Psoas muscle (tissue), 8 donors: ENCODE results near the gene TRIM71. TPM values are rescaled to one million over a fixed set of nuclear protein-coding genes. Genes with fewer than 3 reads are reported as not detected.
"Not testable (repeated sequence)": the region's sequence is repeated elsewhere in the genome, so short reads cannot be mapped to it uniquely, and the experiment has no call there.

ENCODE experiments used
- ATAC-seq, 4 donors: fragments of 200-7000 bp; cut with Tn5 transposase; one replicate each; pipeline ENCODE4 v1.9.1; 2020; ENCODE audit warnings: moderate library complexity in 3 of 4, mild to moderate bottlenecking in 2 of 4
- DNase-seq, 2 donors: peaks; one replicate each; pipeline ENCODE4 v3.0.0-alpha.2; 2020
- H3K27ac ChIP-seq: fragments of 200-600 bp; one replicate; pipeline ENCODE4 v1.8.0; 2022
- H3K27me3 ChIP-seq, 3 donors: fragments of 200-600 bp in 1 of 3; one replicate each; pipeline versions ENCODE4 v1.6.1 to v1.8.0; 2013 to 2022; ENCODE audit warnings: low read length in 2 of 3, mild to moderate bottlenecking in 2 of 3, moderate library complexity in 1 of 3; ENCODE audit not compliant: insufficient read depth in 3 of 3
- H3K36me3 ChIP-seq, 2 donors: fragments of 200-600 bp in 1 of 2; one replicate each; pipeline versions ENCODE4 v1.6.1 to v1.8.0; 2013 to 2022; ENCODE audit warnings: low read depth in 1 of 2, mild to moderate bottlenecking in 1 of 2, moderate library complexity in 1 of 2; ENCODE audit not compliant: insufficient read depth in 1 of 2
- H3K4me1 ChIP-seq: fragments of 200-600 bp; one replicate; pipeline ENCODE4 v1.8.0; 2022
- H3K4me3 ChIP-seq: fragments of 200-600 bp; one replicate; pipeline ENCODE4 v1.8.0; 2022; ENCODE audit warnings: mild to moderate bottlenecking
- H3K9me3 ChIP-seq: fragments of 200-600 bp; one replicate; pipeline ENCODE4 v1.8.0; 2022
- CTCF ChIP-seq: fragments of 200-600 bp; IDR thresholded peaks from one replicate; pipeline ENCODE4 v1.8.0; 2022; ENCODE audit warnings: antibody characterized with exemption
- WGBS, 3 donors: extraction: QIAGEN DNeasy Blood & Tissue Kit; methylation state at CpG; one replicate each; pipeline versions ENCODE4 v1.1.6 to v1.1.7; 2013; 5-methylcytosine and 5-hydroxymethylcytosine counted together
- intact Hi-C, 2 donors: fragments of 100-400 bp; cut with DNase I; formaldehyde crosslinking; loops; one replicate each; pipeline versions ENCODE4 v1.11.0 to v1.14.2; 2022
- polyA plus RNA-seq, 3 donors: library from polyadenylated mRNA; stranded (reverse); fragments of 200-250 nt; gene quantifications; one replicate each; pipeline ENCODE4 v1.2.3, GENCODE V29; 2013
- total RNA-seq, 4 donors: library from RNA; stranded (reverse); fragmentation: NEBNext Ultra II Directional in 2 of 4; extraction: Animal tissue kit (Norgen Biotek cat#: 25700) in 2 of 4; gene quantifications; one replicate each; pipeline versions ENCODE4 v1.2.1 to v1.2.4, GENCODE V29; 2021 to 2023
- donor health status: healthy with polysubstance abuse.
- donor health status: DM: no; HTN: no; CAD: no; lungs with moderate emphysema.
- donor health status: Bipolar disorder and iron deficiency.
- donor health status: healthy.
- donor health status: DM: yes; HTN: yes; CAD: no.
- donor health status: DM: no; HTN: no; CAD: no.
- donor health status: DM: no; HTN: no; CAD: no.
- donor health status: DM: yes; HTN: yes; CAD: no.

TRIM71 gene
- total and polyA plus RNA-seq, 7 donors = 0.01 TPM; not detected in 6

- DNase-seq (peak; percentile 75 to 84), ATAC-seq (peak; percentile 91 to 98 (median 94))
- intact Hi-C loops = no loop called here
- H3K4me1 ChIP-seq = peaks cover 5% of the 10 kb centered on the region
- no peaks in the 10 kb centered on the region for H3K36me3 ChIP-seq
- H3K4me3 ChIP-seq = peak overlapping the region; percentile 81
- H3K27ac ChIP-seq = peak overlapping the region; percentile 31
- WGBS, 3 donors = 1 to 3% (median 2%) methylated on average over 56 to 59 of the region's 59 CpGs
- H3K27me3 ChIP-seq = no peaks in the 10 kb centered on the region
- H3K9me3 ChIP-seq = no peaks in the 10 kb centered on the region
- TF ChIP-seq CTCF = peak; percentile 81
Observed at GRCh38 chr3:32781211-32781968, 36.4 kb upstream of the TRIM71 start.

GRCh38 chr3:32781969-32782270, 35.9 kb upstream of the TRIM71 start:
- H3K9me3 ChIP-seq, H3K27ac ChIP-seq, H3K27me3 ChIP-seq, intact Hi-C loops, DNase-seq, H3K4me1 ChIP-seq, H3K36me3 ChIP-seq, ATAC-seq: not testable (repeated sequence)
- peak overlapping the region; percentile 81 for H3K4me3 ChIP-seq
- 92 to 93% (median 92%) methylated on average over 9 of the region's 9 CpGs for WGBS, 3 donors

GRCh38 chr3:32782407-32782806, 35.4 kb upstream of the TRIM71 start:
- ATAC-seq (no peak), DNase-seq (no peak)
- Histone ChIP-seq H3K4me3 (no peak overlapping the region), H3K4me1 (peaks cover 5% of the 10 kb centered on the region), H3K36me3 (no peaks in the 10 kb centered on the region), H3K9me3 (no peaks in the 10 kb centered on the region), H3K27me3 (no peaks in the 10 kb centered on the region), H3K27ac (no peak overlapping the region)
- no peak for TF ChIP-seq CTCF
- intact Hi-C loops = no loop called here
- WGBS, 3 donors = 97 to 99% (median 99%) methylated on average over 3 of the region's 3 CpGs

GRCh38 chr3:32791833-32792232, 26.0 kb upstream of the TRIM71 start:
- Histone ChIP-seq H3K4me3 (no peak overlapping the region), H3K4me1 (no peaks in the 10 kb centered on the region), H3K9me3 (no peaks in the 10 kb centered on the region), H3K36me3 (no peaks in the 10 kb centered on the region), H3K27me3 (no peaks in the 10 kb centered on the region), H3K27ac (no peak overlapping the region)
- intact Hi-C loops = no loop called here
- 51 to 65% (median 60%) methylated on average over 3 of the region's 3 CpGs for WGBS, 3 donors
- DNase-seq (no peak), ATAC-seq (no peak)
- no peak for TF ChIP-seq CTCF

- ATAC-seq (no peak), DNase-seq (no peak)
- intact Hi-C loops = no loop called here
- Histone ChIP-seq H3K4me1 (no peaks in the 10 kb centered on the region), H3K27me3 (no peaks in the 10 kb centered on the region), H3K4me3 (no peak overlapping the region), H3K9me3 (no peaks in the 10 kb centered on the region), H3K27ac (no peak overlapping the region), H3K36me3 (no peaks in the 10 kb centered on the region)
- WGBS, 3 donors = 60 to 67% (median 67%) methylated on average over 8 of the region's 8 CpGs
- no peak for TF ChIP-seq CTCF
Observed at GRCh38 chr3:32794487-32795308, 23.1 kb upstream of the TRIM71 start.

GRCh38 chr3:32796384-32796950, 21.3 kb upstream of the TRIM71 start:
- H3K27ac ChIP-seq, H3K4me3 ChIP-seq, H3K9me3 ChIP-seq, H3K36me3 ChIP-seq, H3K27me3 ChIP-seq, ATAC-seq, DNase-seq, intact Hi-C loops, H3K4me1 ChIP-seq: not testable (repeated sequence)
- 76 to 81% (median 78%) methylated on average over 11 of the region's 11 CpGs for WGBS, 3 donors
